GM12878 (cell line): ENCODE measurements around the gene FKBP3. TPM values are rescaled to one million over a fixed set of nuclear protein-coding genes. Genes with fewer than 3 reads are reported as not detected.

Experiments
- ATAC-seq: fragments of 200-7000 bp; cut with Tn5 transposase; 3 replicates; pipeline ENCODE4 v1.9.1; 2020; ENCODE audit warnings: mild to moderate bottlenecking, moderate library complexity
- BruUV-seq: library from RNA; stranded (reverse); fragments of 400-500 nt; replicated peaks from 2 replicates; lab custom pipeline; 2021; lab: Mats Ljungman, UMichigan
- CTCF ChIA-PET: fragments of 300-600 bp; sonication (Branson Sonifier 250); formaldehyde crosslinking; extraction: SDS; loops from one replicate; lab custom pipeline; 2021; ENCODE audit warnings: inconsistent platforms; lab: Yijun Ruan, JAX
- POLR2A ChIA-PET: fragments of 350-600 bp; formaldehyde crosslinking; extraction: SDS; loops from one replicate; lab custom pipeline; 2021; ENCODE audit warnings: inconsistent platforms; lab: Charles Lee
- RAD21 ChIA-PET: fragments of 300-600 bp; sonication (Branson Sonifier 250); formaldehyde crosslinking; loops from one replicate; lab custom pipeline; 2023; ENCODE audit warnings: antibody characterized with exemption; ENCODE audit not compliant: unreplicated experiment; lab: Charles Lee
- SMC1A ChIA-PET: fragments of 300-600 bp; sonication (Branson Sonifier 250); formaldehyde crosslinking; loops from one replicate; lab custom pipeline; 2023; ENCODE audit not compliant: unreplicated experiment, uncharacterized antibody; lab: Charles Lee
- DNase-seq: peaks from one replicate; pipeline ENCODE4 v3.0.0-alpha.2; 2011; ENCODE audit warnings: low read depth, low spot score
- FAIRE-seq: peaks from 3 replicates; lab custom pipeline; 2011; peaks lifted over from hg19 to GRCh38; lab: Jason Lieb, UNC
- H2AFZ ChIP-seq: 2 replicates; pipeline ENCODE4 v1.6.0; 2011; ENCODE audit warnings: low read depth, low read length, control low read depth; ENCODE audit not compliant: control insufficient read depth
- H3K27ac ChIP-seq: 2 replicates; pipeline ENCODE4 v1.5.1; 2011; ENCODE audit warnings: control low read depth; ENCODE audit not compliant: control insufficient read depth, insufficient read depth
- H3K27me3 ChIP-seq, 2 experiments: replicated peaks in 1 of 2; 2 replicates each; pipeline versions ENCODE4 v1.6.0 to v1.6.1; 2011; ENCODE audit warnings: low read length in 1 of 2; ENCODE audit not compliant: control insufficient read depth in 2 of 2, insufficient read depth in 2 of 2
- H3K36me3 ChIP-seq, 2 experiments: 2 replicates each; pipeline ENCODE4 v1.5.1; 2011; ENCODE audit warnings: low read length in 1 of 2; ENCODE audit not compliant: control insufficient read depth in 2 of 2, insufficient read depth in 2 of 2
- H3K4me1 ChIP-seq: 2 replicates; pipeline ENCODE4 v1.6.1; 2011; ENCODE audit warnings: mild to moderate bottlenecking, low read length, moderate library complexity, mixed read lengths; ENCODE audit not compliant: control insufficient read depth, insufficient read depth
- H3K4me2 ChIP-seq: 2 replicates; pipeline ENCODE4 v1.6.0; 2011; ENCODE audit warnings: control low read depth; ENCODE audit not compliant: control insufficient read depth, insufficient read depth
- H3K4me3 ChIP-seq: fragments of 200-600 bp; sonication (generic); 2 replicates; pipeline ENCODE4 v1.5.1; 2016
- H3K79me2 ChIP-seq: 2 replicates; pipeline ENCODE4 v1.6.0; 2011; ENCODE audit warnings: low read length; ENCODE audit not compliant: control insufficient read depth, insufficient read depth
- H3K9ac ChIP-seq: 2 replicates; pipeline ENCODE4 v1.8.0; 2011; ENCODE audit warnings: low read length, control low read depth, mixed read lengths; ENCODE audit not compliant: control insufficient read depth, insufficient read depth
- H3K9me3 ChIP-seq: replicated peaks from 3 replicates; pipeline ENCODE4 v1.5.1; 2011; ENCODE audit warnings: mild to moderate bottlenecking, low read length; ENCODE audit not compliant: control insufficient read depth, insufficient read depth
- H4K20me1 ChIP-seq: 2 replicates; pipeline ENCODE4 v1.6.0; 2011; ENCODE audit not compliant: control insufficient read depth, insufficient read depth
- CBFB ChIP-seq: IDR thresholded peaks from 2 replicates; pipeline ENCODE4 v1.6.1; 2016; ENCODE audit warnings: antibody characterized with exemption, low read depth
- CEBPB ChIP-seq, 2 experiments: fragments of 150-350 bp in 1 of 2; IDR thresholded peaks; 2 replicates each; pipeline ENCODE4 v1.6.1; 2012 to 2014; ENCODE audit warnings: low read depth in 2 of 2, low read length in 2 of 2, borderline replicate concordance in 1 of 2, inconsistent platforms in 1 of 2
- CREB1 ChIP-seq: IDR thresholded peaks from 2 replicates; pipeline ENCODE4 v1.6.1; 2012; ENCODE audit warnings: low read depth, mild to moderate bottlenecking, inconsistent platforms
- EGR1 ChIP-seq, 2 experiments: IDR thresholded peaks; 1 replicate in 1 of 2; 2 replicates in 1 of 2; pipeline ENCODE4 v1.6.1; 2011 to 2012; ENCODE audit warnings: low read depth in 2 of 2, low read length in 2 of 2, borderline replicate concordance in 1 of 2, mild to moderate bottlenecking in 1 of 2, moderate library complexity in 1 of 2
- EZH2 ChIP-seq: IDR thresholded peaks from 2 replicates; pipeline ENCODE4 v1.6.1; 2012; ENCODE audit warnings: low read depth, mild to moderate bottlenecking, control low read depth, inconsistent platforms, low read length, borderline replicate concordance; ENCODE audit not compliant: control insufficient read depth
- NFYB ChIP-seq: IDR thresholded peaks from 2 replicates; pipeline ENCODE4 v1.6.1; 2011; ENCODE audit warnings: low read depth, mild to moderate bottlenecking, low read length, improper control_type of control experiment, moderate library complexity; ENCODE audit not compliant: insufficient read depth
- SREBF1 ChIP-seq: IDR thresholded peaks from 2 replicates; pipeline ENCODE4 v1.6.1; 2012; ENCODE audit warnings: mild to moderate bottlenecking, low read length
- STAT3 ChIP-seq: IDR thresholded peaks from 2 replicates; pipeline ENCODE4 v1.6.1; 2011; ENCODE audit warnings: low read depth, low read length, improper control_type of control experiment
- TBL1XR1 ChIP-seq: IDR thresholded peaks from 2 replicates; pipeline ENCODE4 v1.6.1; 2012; ENCODE audit warnings: low read depth, low read length, improper control_type of control experiment
- YY1 ChIP-seq: IDR thresholded peaks from 2 replicates; pipeline ENCODE4 v1.6.1; 2011; ENCODE audit warnings: low read depth, mild to moderate bottlenecking, low read length
- ZBED1 ChIP-seq: IDR thresholded peaks from 2 replicates; pipeline ENCODE4 v1.6.1; 2016; ENCODE audit warnings: borderline replicate concordance
- ZSCAN29 ChIP-seq: fragments of 450-650 bp; IDR thresholded peaks from 2 replicates; pipeline ENCODE4 v1.6.1; 2017; ENCODE audit warnings: mild to moderate bottlenecking, moderate library complexity
- WGBS: methylation state at CpG from one replicate; pipeline ENCODE4 v1.1.6; 2016; ENCODE audit warnings: low lambda C conversion rate; ENCODE audit not compliant: insufficient replicate concordance, insufficient coverage; ENCODE audit errors: missing lambda C conversion rate; 5-methylcytosine and 5-hydroxymethylcytosine counted together
- in situ Hi-C: fragments of 300-500 bp; cut with MboI; formaldehyde crosslinking; loops from 9 replicates; pipeline ENCODE4 v1.14.3; 2018; ENCODE audit warnings: mixed read lengths
- intact Hi-C: fragments of 100-400 bp; cut with micrococcal nuclease; formaldehyde crosslinking; loops from one replicate; pipeline ENCODE4 v1.14.2; 2022; ENCODE audit not compliant: unreplicated experiment
- polyA plus RNA-seq, 11 experiments: library from polyadenylated mRNA; depleted of rRNA in 4 of 11; unstranded in 6 of 11; stranded (reverse) in 5 of 11; fragments of >200 nt; fragmentation: Nextera tagmentation in 4 of 11; fragmentation: Illumina TruSeq in 1 of 11; extraction: Ambion mirVana in 4 of 11; extraction: Trizol in 1 of 11; gene quantifications; 1 replicate in 1 of 11; 2 replicates in 10 of 11; pipeline versions ENCODE4 v1.2.1 to v1.2.3, GENCODE V29; 2011 to 2016; ENCODE audit warnings: inconsistent platforms in 2 of 11, missing spikeins in 2 of 11, low read depth in 1 of 11
- total RNA-seq, 4 experiments: library from RNA; depleted of rRNA in 3 of 4; stranded (reverse); fragments of >200 nt in 3 of 4; fragmentation: Illumina TruSeq in 1 of 4; extraction: Trizol in 1 of 4; gene quantifications; 2 replicates each; pipeline versions ENCODE4 v1.2.1 to v1.2.3, GENCODE V29; 2013 to 2021
- TF ChIP-seq, protein P1 (sequence below): fragments of 450-650 bp; IDR thresholded peaks from 2 replicates; pipeline ENCODE4 v1.6.1; 2017; ENCODE audit warnings: mild to moderate bottlenecking, low read depth, inconsistent platforms; ENCODE audit not compliant: poor library complexity, severe bottlenecking
- TF ChIP-seq, protein P2 (sequence below): fragments of 450-650 bp; IDR thresholded peaks from 2 replicates; pipeline ENCODE4 v1.6.1; 2017; ENCODE audit warnings: mild to moderate bottlenecking, moderate library complexity
- TF ChIP-seq, protein P3 (sequence below): IDR thresholded peaks from 2 replicates; pipeline ENCODE4 v1.6.1; 2011; ENCODE audit warnings: borderline replicate concordance, low read depth, mild to moderate bottlenecking, moderate library complexity, mixed read lengths, low read length; ENCODE audit not compliant: insufficient read depth; ENCODE audit errors: extremely low read length

The FKBP3 gene
- total and polyA plus RNA-seq, 10 of the 15 experiments (the other 5 are each of a cell fraction or from before 2014, with no cell fraction given), result 67.2 to 218 (median 129) TPM

DNA sequence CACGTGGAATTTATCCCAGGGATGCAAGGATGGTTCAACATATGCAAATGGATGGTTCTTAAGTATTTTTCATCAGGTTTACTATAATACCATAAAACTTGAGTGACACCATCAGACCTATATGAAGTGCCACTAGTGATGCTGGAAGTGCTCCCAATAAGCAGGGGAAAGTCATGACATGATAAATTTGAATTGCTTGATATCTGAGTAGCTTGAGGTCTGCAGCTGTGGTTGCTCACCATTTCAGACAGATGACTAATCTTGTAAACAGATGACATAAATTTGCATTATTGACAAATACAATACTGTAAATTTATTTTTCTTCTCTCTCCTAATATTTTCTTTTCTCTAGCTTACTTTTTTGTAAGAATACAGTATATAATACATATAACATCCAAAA lies 64.1 kb downstream of the FKBP3 start:
- in situ Hi-C loops, result no loop called here
- Histone ChIP-seq H3K9ac (no peak overlapping the region), H3K4me2 (no peak overlapping the region), H3K9me3 (no peaks in the 10 kb centered on the region), H3K4me1 (no peaks in the 10 kb centered on the region), H2AFZ (no peak overlapping the region), H3K36me3 (no peaks in the 10 kb centered on the region; a peak in 2 of 4 replicates), H3K27ac (no peak overlapping the region), H3K4me3 (no peak overlapping the region), H3K79me2 (no peaks in the 10 kb centered on the region), H3K27me3 (no peaks in the 10 kb centered on the region), H4K20me1 (no peaks in the 10 kb centered on the region)
- FAIRE-seq, result no peak
- CTCF ChIA-PET, result no interaction called here
- SMC1A ChIA-PET, result interaction anchor here (1.2 to 1.6 kb wide), 2 partner anchors 9 to 86 kb away, joined by 3 to 4 read pairs; no protein-coding TSS in a partner anchor
- TF ChIP-seq EGR1 (IDR thresholded peaks at IDR 0.05; ENCODE audit: borderline replicate concordance in 1 of 2, low read depth in 2 of 2, low read length in 2 of 2) (no peak), STAT3 (no peak), EZH2 (no peak), CBFB (no peak), TBL1XR1 (no peak), CEBPB (IDR thresholded peaks at IDR 0.05; ENCODE audit: borderline replicate concordance in 1 of 2, low read depth in 2 of 2, low read length in 2 of 2) (no peak), ZSCAN29 (no peak), CREB1 (no peak), SREBF1 (no peak), ZBED1 (no peak), NFYB (no peak), YY1 (no peak)
- TF ChIP-seq, protein P1, sequence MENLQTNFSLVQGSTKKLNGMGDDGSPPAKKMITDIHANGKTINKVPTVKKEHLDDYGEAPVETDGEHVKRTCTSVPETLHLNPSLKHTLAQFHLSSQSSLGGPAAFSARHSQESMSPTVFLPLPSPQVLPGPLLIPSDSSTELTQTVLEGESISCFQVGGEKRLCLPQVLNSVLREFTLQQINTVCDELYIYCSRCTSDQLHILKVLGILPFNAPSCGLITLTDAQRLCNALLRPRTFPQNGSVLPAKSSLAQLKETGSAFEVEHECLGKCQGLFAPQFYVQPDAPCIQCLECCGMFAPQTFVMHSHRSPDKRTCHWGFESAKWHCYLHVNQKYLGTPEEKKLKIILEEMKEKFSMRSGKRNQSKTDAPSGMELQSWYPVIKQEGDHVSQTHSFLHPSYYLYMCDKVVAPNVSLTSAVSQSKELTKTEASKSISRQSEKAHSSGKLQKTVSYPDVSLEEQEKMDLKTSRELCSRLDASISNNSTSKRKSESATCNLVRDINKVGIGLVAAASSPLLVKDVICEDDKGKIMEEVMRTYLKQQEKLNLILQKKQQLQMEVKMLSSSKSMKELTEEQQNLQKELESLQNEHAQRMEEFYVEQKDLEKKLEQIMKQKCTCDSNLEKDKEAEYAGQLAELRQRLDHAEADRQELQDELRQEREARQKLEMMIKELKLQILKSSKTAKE, result no peak
- TF ChIP-seq, protein P2, sequence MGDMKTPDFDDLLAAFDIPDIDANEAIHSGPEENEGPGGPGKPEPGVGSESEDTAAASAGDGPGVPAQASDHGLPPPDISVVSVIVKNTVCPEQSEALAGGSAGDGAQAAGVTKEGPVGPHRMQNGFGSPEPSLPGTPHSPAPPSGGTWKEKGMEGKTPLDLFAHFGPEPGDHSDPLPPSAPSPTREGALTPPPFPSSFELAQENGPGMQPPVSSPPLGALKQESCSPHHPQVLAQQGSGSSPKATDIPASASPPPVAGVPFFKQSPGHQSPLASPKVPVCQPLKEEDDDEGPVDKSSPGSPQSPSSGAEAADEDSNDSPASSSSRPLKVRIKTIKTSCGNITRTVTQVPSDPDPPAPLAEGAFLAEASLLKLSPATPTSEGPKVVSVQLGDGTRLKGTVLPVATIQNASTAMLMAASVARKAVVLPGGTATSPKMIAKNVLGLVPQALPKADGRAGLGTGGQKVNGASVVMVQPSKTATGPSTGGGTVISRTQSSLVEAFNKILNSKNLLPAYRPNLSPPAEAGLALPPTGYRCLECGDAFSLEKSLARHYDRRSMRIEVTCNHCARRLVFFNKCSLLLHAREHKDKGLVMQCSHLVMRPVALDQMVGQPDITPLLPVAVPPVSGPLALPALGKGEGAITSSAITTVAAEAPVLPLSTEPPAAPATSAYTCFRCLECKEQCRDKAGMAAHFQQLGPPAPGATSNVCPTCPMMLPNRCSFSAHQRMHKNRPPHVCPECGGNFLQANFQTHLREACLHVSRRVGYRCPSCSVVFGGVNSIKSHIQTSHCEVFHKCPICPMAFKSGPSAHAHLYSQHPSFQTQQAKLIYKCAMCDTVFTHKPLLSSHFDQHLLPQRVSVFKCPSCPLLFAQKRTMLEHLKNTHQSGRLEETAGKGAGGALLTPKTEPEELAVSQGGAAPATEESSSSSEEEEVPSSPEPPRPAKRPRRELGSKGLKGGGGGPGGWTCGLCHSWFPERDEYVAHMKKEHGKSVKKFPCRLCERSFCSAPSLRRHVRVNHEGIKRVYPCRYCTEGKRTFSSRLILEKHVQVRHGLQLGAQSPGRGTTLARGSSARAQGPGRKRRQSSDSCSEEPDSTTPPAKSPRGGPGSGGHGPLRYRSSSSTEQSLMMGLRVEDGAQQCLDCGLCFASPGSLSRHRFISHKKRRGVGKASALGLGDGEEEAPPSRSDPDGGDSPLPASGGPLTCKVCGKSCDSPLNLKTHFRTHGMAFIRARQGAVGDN, result no peak
- TF ChIP-seq, protein P3, sequence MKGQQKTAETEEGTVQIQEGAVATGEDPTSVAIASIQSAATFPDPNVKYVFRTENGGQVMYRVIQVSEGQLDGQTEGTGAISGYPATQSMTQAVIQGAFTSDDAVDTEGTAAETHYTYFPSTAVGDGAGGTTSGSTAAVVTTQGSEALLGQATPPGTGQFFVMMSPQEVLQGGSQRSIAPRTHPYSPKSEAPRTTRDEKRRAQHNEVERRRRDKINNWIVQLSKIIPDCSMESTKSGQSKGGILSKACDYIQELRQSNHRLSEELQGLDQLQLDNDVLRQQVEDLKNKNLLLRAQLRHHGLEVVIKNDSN, result no peak
- RAD21 ChIA-PET, result no interaction called here
- DNase-seq, result no peak
- POLR2A ChIA-PET, result no interaction called here
- 100% methylated on average over 1 of the region's 1 CpG for WGBS
- no peak for ATAC-seq
- no TSS peak for BruUV-seq
- intact Hi-C loops, result no loop called here
